ENCODE measurements around the gene HK3.

The HK3 gene

GRCh38 chr5:176865964-176866363, 33.2 kb downstream of the HK3 start:
- Histone ChIP-seq H3K27ac (ENCODE audit: low read depth, low read length) (no peak overlapping the region), H3K9ac (ENCODE audit: low read depth, low read length) (no peak overlapping the region), H3K27me3 (ENCODE audit: control insufficient read depth, insufficient read depth, low read length) (no peaks in the 10 kb centered on the region), H3K4me3 (ENCODE audit: low read depth, low read length) (no peak overlapping the region), H3K4me1 (ENCODE audit: control insufficient read depth, insufficient read depth, low read length) (peaks cover 30% of the 10 kb centered on the region), H3K36me3 (ENCODE audit: control insufficient read depth, insufficient read depth, low read length) (no peaks in the 10 kb centered on the region), H3K9me3 (ENCODE audit: control insufficient read depth, insufficient read depth, low read length) (no peaks in the 10 kb centered on the region)

GRCh38 chr5:176864755-176865154, 34.4 kb downstream of the HK3 start:
- H3K36me3 ChIP-seq (ENCODE audit: control insufficient read depth, insufficient read depth, low read length): no peaks in the 10 kb centered on the region
- H3K4me1 ChIP-seq (ENCODE audit: control insufficient read depth, insufficient read depth, low read length): peaks cover 30% of the 10 kb centered on the region
- no peak overlapping the region for H3K4me3 ChIP-seq (ENCODE audit: low read depth, low read length)
- no peak overlapping the region for H3K27ac ChIP-seq (ENCODE audit: low read depth, low read length)
- H3K27me3 ChIP-seq (ENCODE audit: control insufficient read depth, insufficient read depth, low read length): no peaks in the 10 kb centered on the region
- H3K9ac ChIP-seq (ENCODE audit: low read depth, low read length): no peak overlapping the region
- no peaks in the 10 kb centered on the region for H3K9me3 ChIP-seq (ENCODE audit: control insufficient read depth, insufficient read depth, low read length)

GRCh38 chr5:176863765-176864098, 35.4 kb downstream of the HK3 start:
- Histone ChIP-seq H3K9ac (ENCODE audit: low read depth, low read length) (no peak overlapping the region), H3K9me3 (ENCODE audit: control insufficient read depth, insufficient read depth, low read length) (no peaks in the 10 kb centered on the region), H3K27ac (ENCODE audit: low read depth, low read length) (no peak overlapping the region), H3K4me1 (ENCODE audit: control insufficient read depth, insufficient read depth, low read length) (peaks cover 30% of the 10 kb centered on the region), H3K27me3 (ENCODE audit: control insufficient read depth, insufficient read depth, low read length) (no peaks in the 10 kb centered on the region), H3K36me3 (ENCODE audit: control insufficient read depth, insufficient read depth, low read length) (no peaks in the 10 kb centered on the region), H3K4me3 (ENCODE audit: low read depth, low read length) (no peak overlapping the region)

- H3K36me3 ChIP-seq (ENCODE audit: control insufficient read depth, insufficient read depth, low read length): no peaks in the 10 kb centered on the region
- H3K27me3 ChIP-seq (ENCODE audit: control insufficient read depth, insufficient read depth, low read length): no peaks in the 10 kb centered on the region
- H3K9me3 ChIP-seq (ENCODE audit: control insufficient read depth, insufficient read depth, low read length): no peaks in the 10 kb centered on the region
- peaks cover 30% of the 10 kb centered on the region for H3K4me1 ChIP-seq (ENCODE audit: control insufficient read depth, insufficient read depth, low read length)
- no peak overlapping the region for H3K9ac ChIP-seq (ENCODE audit: low read depth, low read length)
- H3K27ac ChIP-seq (ENCODE audit: low read depth, low read length): no peak overlapping the region
- H3K4me3 ChIP-seq (ENCODE audit: low read depth, low read length): no peak overlapping the region
Observed at GRCh38 chr5:176863041-176863764, 35.9 kb downstream of the HK3 start.

GRCh38 chr5:176862330-176862995, 36.7 kb downstream of the HK3 start:
- Histone ChIP-seq H3K4me3 (ENCODE audit: low read depth, low read length) (no peak overlapping the region), H3K4me1 (ENCODE audit: control insufficient read depth, insufficient read depth, low read length) (peaks cover 28% of the 10 kb centered on the region), H3K36me3 (ENCODE audit: control insufficient read depth, insufficient read depth, low read length) (no peaks in the 10 kb centered on the region), H3K9me3 (ENCODE audit: control insufficient read depth, insufficient read depth, low read length) (no peaks in the 10 kb centered on the region), H3K9ac (ENCODE audit: low read depth, low read length) (no peak overlapping the region), H3K27me3 (ENCODE audit: control insufficient read depth, insufficient read depth, low read length) (no peaks in the 10 kb centered on the region), H3K27ac (ENCODE audit: low read depth, low read length) (no peak overlapping the region)

- Histone ChIP-seq H3K9me3 (ENCODE audit: control insufficient read depth, insufficient read depth, low read length) (no peaks in the 10 kb centered on the region), H3K27me3 (ENCODE audit: control insufficient read depth, insufficient read depth, low read length) (no peaks in the 10 kb centered on the region), H3K4me1 (ENCODE audit: control insufficient read depth, insufficient read depth, low read length) (peaks cover 18% of the 10 kb centered on the region; the same call in 1 of the 2 replicates), H3K9ac (ENCODE audit: low read depth, low read length) (no peak overlapping the region), H3K36me3 (ENCODE audit: control insufficient read depth, insufficient read depth, low read length) (no peaks in the 10 kb centered on the region), H3K27ac (ENCODE audit: low read depth, low read length) (no peak overlapping the region), H3K4me3 (ENCODE audit: low read depth, low read length) (no peak overlapping the region)
Observed at GRCh38 chr5:176861276-176861675, 37.9 kb downstream of the HK3 start.

- Histone ChIP-seq H3K4me3 (ENCODE audit: low read depth, low read length) (no peak overlapping the region), H3K27me3 (ENCODE audit: control insufficient read depth, insufficient read depth, low read length) (no peaks in the 10 kb centered on the region), H3K4me1 (ENCODE audit: control insufficient read depth, insufficient read depth, low read length) (peaks cover 16% of the 10 kb centered on the region; the same call in 1 of the 2 replicates), H3K9me3 (ENCODE audit: control insufficient read depth, insufficient read depth, low read length) (no peaks in the 10 kb centered on the region), H3K9ac (ENCODE audit: low read depth, low read length) (no peak overlapping the region), H3K36me3 (ENCODE audit: control insufficient read depth, insufficient read depth, low read length) (no peaks in the 10 kb centered on the region), H3K27ac (ENCODE audit: low read depth, low read length) (no peak overlapping the region)
Observed at GRCh38 chr5:176860381-176860780, 38.8 kb downstream of the HK3 start.

- Histone ChIP-seq H3K27ac (ENCODE audit: low read depth, low read length) (no peak overlapping the region), H3K4me3 (ENCODE audit: low read depth, low read length) (no peak overlapping the region), H3K36me3 (ENCODE audit: control insufficient read depth, insufficient read depth, low read length) (no peaks in the 10 kb centered on the region), H3K9me3 (ENCODE audit: control insufficient read depth, insufficient read depth, low read length) (no peaks in the 10 kb centered on the region), H3K4me1 (ENCODE audit: control insufficient read depth, insufficient read depth, low read length) (peaks cover 16% of the 10 kb centered on the region; the same call in 1 of the 2 replicates), H3K27me3 (ENCODE audit: control insufficient read depth, insufficient read depth, low read length) (no peaks in the 10 kb centered on the region), H3K9ac (ENCODE audit: low read depth, low read length) (no peak overlapping the region)
Observed at GRCh38 chr5:176859916-176860315, 39.2 kb downstream of the HK3 start.

GRCh38 chr5:176857894-176858273, 41.3 kb downstream of the HK3 start:
- no peaks in the 10 kb centered on the region for H3K27me3 ChIP-seq (ENCODE audit: control insufficient read depth, insufficient read depth, low read length)
- no peaks in the 10 kb centered on the region for H3K36me3 ChIP-seq (ENCODE audit: control insufficient read depth, insufficient read depth, low read length)
- H3K9me3 ChIP-seq (ENCODE audit: control insufficient read depth, insufficient read depth, low read length): no peaks in the 10 kb centered on the region
- no peak overlapping the region for H3K9ac ChIP-seq (ENCODE audit: low read depth, low read length)
- H3K27ac ChIP-seq (ENCODE audit: low read depth, low read length): no peak overlapping the region
- H3K4me1 ChIP-seq (ENCODE audit: control insufficient read depth, insufficient read depth, low read length): peaks cover 4% of the 10 kb centered on the region; the same call in 1 of the 2 replicates
- H3K4me3 ChIP-seq (ENCODE audit: low read depth, low read length): no peak overlapping the region

- H3K4me1 ChIP-seq (ENCODE audit: control insufficient read depth, insufficient read depth, low read length): no peaks in the 10 kb centered on the region
- no peak overlapping the region for H3K27ac ChIP-seq (ENCODE audit: low read depth, low read length)
- H3K9me3 ChIP-seq (ENCODE audit: control insufficient read depth, insufficient read depth, low read length): no peaks in the 10 kb centered on the region
- no peaks in the 10 kb centered on the region for H3K27me3 ChIP-seq (ENCODE audit: control insufficient read depth, insufficient read depth, low read length)
- no peak overlapping the region for H3K4me3 ChIP-seq (ENCODE audit: low read depth, low read length)
- no peaks in the 10 kb centered on the region for H3K36me3 ChIP-seq (ENCODE audit: control insufficient read depth, insufficient read depth, low read length)
- no peak overlapping the region for H3K9ac ChIP-seq (ENCODE audit: low read depth, low read length)
Observed at GRCh38 chr5:176857216-176857893, 41.8 kb downstream of the HK3 start.

GRCh38 chr5:176856746-176857145, 42.4 kb downstream of the HK3 start:
- Histone ChIP-seq H3K9me3 (ENCODE audit: control insufficient read depth, insufficient read depth, low read length) (no peaks in the 10 kb centered on the region), H3K27me3 (ENCODE audit: control insufficient read depth, insufficient read depth, low read length) (no peaks in the 10 kb centered on the region), H3K4me1 (ENCODE audit: control insufficient read depth, insufficient read depth, low read length) (no peaks in the 10 kb centered on the region), H3K27ac (ENCODE audit: low read depth, low read length) (no peak overlapping the region), H3K9ac (ENCODE audit: low read depth, low read length) (no peak overlapping the region), H3K4me3 (ENCODE audit: low read depth, low read length) (no peak overlapping the region), H3K36me3 (ENCODE audit: control insufficient read depth, insufficient read depth, low read length) (no peaks in the 10 kb centered on the region)
